Measurements from ENCODE around the gene ALDH3B1.

ALDH3B1 gene

GRCh38 chr11:68052137-68052873 lies 42.2 kb downstream of the ALDH3B1 start:
- TF ChIP-seq TCF4 (CRISPR knock-in tag; IDR thresholded peaks at IDR 0.05; ENCODE audit: borderline replicate concordance) (no peak), ZC3H10 (CRISPR knock-in tag; IDR thresholded peaks at IDR 0.05) (no peak), GLIS3 (CRISPR knock-in tag; IDR thresholded peaks at IDR 0.05) (no peak), RARB (CRISPR knock-in tag; IDR thresholded peaks at IDR 0.05) (no peak), ARNTL (CRISPR knock-in tag; IDR thresholded peaks at IDR 0.05; ENCODE audit: borderline replicate concordance, low read depth) (no peak), OSR1 (CRISPR knock-in tag; IDR thresholded peaks at IDR 0.05) (no peak), TSHZ2 (CRISPR knock-in tag; IDR thresholded peaks at IDR 0.05) (no peak), CREB5 (CRISPR knock-in tag; IDR thresholded peaks at IDR 0.05; ENCODE audit: low read depth) (no peak), ZFP3 (CRISPR knock-in tag; IDR thresholded peaks at IDR 0.05) (no peak), PPARA (CRISPR knock-in tag; IDR thresholded peaks at IDR 0.05; ENCODE audit: borderline replicate concordance) (no peak), ZNF70 (CRISPR knock-in tag; IDR thresholded peaks at IDR 0.05) (no peak)
- no peak for ATAC-seq

GRCh38 chr11:68053117-68053516 lies 43.0 kb downstream of the ALDH3B1 start:
- no peak for ATAC-seq

GRCh38 chr11:68053981-68054812 lies 44.1 kb downstream of the ALDH3B1 start:
- no peak for TF ChIP-seq ISL1 (CRISPR knock-in tag; IDR thresholded peaks at IDR 0.05)
- ATAC-seq, result no peak

More at GRCh38 chr11:68053117-68053516, 43.0 kb downstream of the ALDH3B1 start:
- no peak for TF ChIP-seq ESRRG (CRISPR knock-in tag; IDR thresholded peaks at IDR 0.05)
- no peak for TF ChIP-seq ISL1 (CRISPR knock-in tag; IDR thresholded peaks at IDR 0.05)
- TF ChIP-seq PPARA (CRISPR knock-in tag; IDR thresholded peaks at IDR 0.05; ENCODE audit: borderline replicate concordance), result no peak

GRCh38 chr11:68056317-68057285 lies 46.5 kb downstream of the ALDH3B1 start:
- TF ChIP-seq BACH2 (CRISPR knock-in tag; IDR thresholded peaks at IDR 0.05; ENCODE audit: borderline replicate concordance), result no peak
- no peak for TF ChIP-seq ISL1 (CRISPR knock-in tag; IDR thresholded peaks at IDR 0.05)
- TF ChIP-seq OSR1 (CRISPR knock-in tag; IDR thresholded peaks at IDR 0.05), result no peak
- TF ChIP-seq ESRRG (CRISPR knock-in tag; IDR thresholded peaks at IDR 0.05), result no peak
- ATAC-seq, result no peak

- no peak for ATAC-seq
- TF ChIP-seq ZNF70 (CRISPR knock-in tag; IDR thresholded peaks at IDR 0.05), result no peak
- no peak for TF ChIP-seq GLIS3 (CRISPR knock-in tag; IDR thresholded peaks at IDR 0.05)
- TF ChIP-seq PATZ1 (CRISPR knock-in tag; IDR thresholded peaks at IDR 0.05; ENCODE audit: borderline replicate concordance), result no peak
- TF ChIP-seq TOX (CRISPR knock-in tag; IDR thresholded peaks at IDR 0.05; ENCODE audit: borderline replicate concordance), result no peak
- no peak for TF ChIP-seq ISL1 (CRISPR knock-in tag; IDR thresholded peaks at IDR 0.05)
- TF ChIP-seq TCF4 (CRISPR knock-in tag; IDR thresholded peaks at IDR 0.05; ENCODE audit: borderline replicate concordance), result no peak
Observed at GRCh38 chr11:68057807-68058206, 47.7 kb downstream of the ALDH3B1 start.
